HepG2 (cell line): Measurements from ENCODE around the gene WDR11. TPM values are rescaled to one million over a fixed set of nuclear protein-coding genes. Genes with fewer than 3 reads are reported as not detected.

Source experiments
- ATAC-seq: fragments of 200-7000 bp; cut with Tn5 transposase; 3 replicates; pipeline ENCODE4 v1.9.1; 2020; ENCODE audit warnings: mild to moderate bottlenecking, moderate library complexity
- BruUV-seq: library from RNA; stranded (reverse); fragments of 400-500 nt; replicated peaks from 2 replicates; lab custom pipeline; 2021; lab: Mats Ljungman, UMichigan
- CTCF ChIA-PET: fragments of 300-600 bp; formaldehyde crosslinking; extraction: SDS; loops from one replicate; lab custom pipeline; 2021; ENCODE audit warnings: low total read pairs, inconsistent platforms, low intra/inter-chr PET ratio; lab: Yijun Ruan, JAX
- POLR2A ChIA-PET: fragments of 350-600 bp; sonication (Branson Sonifier 250); formaldehyde crosslinking; loops from one replicate; lab custom pipeline; 2020; ENCODE audit warnings: antibody characterized with exemption, inconsistent platforms; lab: Yijun Ruan, JAX
- DNase-seq: peaks from one replicate; pipeline ENCODE4 v3.0.0-alpha.2; 2015; ENCODE audit warnings: low spot score
- FAIRE-seq: peaks from 3 replicates; lab custom pipeline; 2011; peaks lifted over from hg19 to GRCh38; lab: Jason Lieb, UNC
- H2AFZ ChIP-seq: one replicate; pipeline ENCODE4 v1.6.1; 2011; ENCODE audit warnings: low read length, inconsistent platforms
- H3K27ac ChIP-seq: fragments of 300-600 bp; 3 replicates; pipeline ENCODE4 v1.8.0; 2011; ENCODE audit warnings: mixed run types, mild to moderate bottlenecking, mixed read lengths, low read length, inconsistent platforms; ENCODE audit not compliant: insufficient read depth; ENCODE audit errors: extremely low read length
- H3K27me3 ChIP-seq, 2 experiments: fragments of 200-600 bp in 1 of 2; 2 replicates in 1 of 2; 3 replicates in 1 of 2; pipeline versions ENCODE4 v1.6.0 to v1.8.0; 2011; ENCODE audit warnings: low read length in 2 of 2, mild to moderate bottlenecking in 2 of 2, moderate library complexity in 2 of 2, inconsistent platforms in 1 of 2; ENCODE audit not compliant: insufficient read depth in 2 of 2, control insufficient read depth in 1 of 2
- H3K36me3 ChIP-seq, 2 experiments: fragments of 200-600 bp in 1 of 2; replicated peaks in 1 of 2; 2 replicates in 1 of 2; 3 replicates in 1 of 2; pipeline versions ENCODE4 v1.5.1 to v1.8.0; 2011; ENCODE audit warnings: low read length in 2 of 2, inconsistent platforms in 1 of 2; ENCODE audit not compliant: insufficient read depth in 2 of 2, control insufficient read depth in 1 of 2
- H3K4me1 ChIP-seq: 2 replicates; pipeline ENCODE4 v1.5.1; 2012; ENCODE audit warnings: low read length, inconsistent platforms; ENCODE audit not compliant: insufficient read depth
- H3K4me2 ChIP-seq: 2 replicates; pipeline ENCODE4 v1.6.0; 2011; ENCODE audit warnings: low read depth, low read length, inconsistent platforms
- H3K4me3 ChIP-seq, 3 experiments: fragments of 200-600 bp in 1 of 3; sonication (generic), shearing (Covaris generic) in 1 of 3; replicated peaks in 1 of 3; 2 replicates each; pipeline ENCODE4 v1.5.1; 2011 to 2016; ENCODE audit warnings: low read length in 3 of 3, inconsistent platforms in 2 of 3, low read depth in 2 of 3, mild to moderate bottlenecking in 2 of 3, control low read depth in 1 of 3, mixed read lengths in 1 of 3; ENCODE audit not compliant: insufficient read depth in 1 of 3
- H3K79me2 ChIP-seq: one replicate; pipeline ENCODE4 v1.6.1; 2011; ENCODE audit warnings: low read length, inconsistent platforms; ENCODE audit not compliant: insufficient read depth
- H3K9ac ChIP-seq: 2 replicates; pipeline ENCODE4 v1.6.0; 2011; ENCODE audit warnings: mild to moderate bottlenecking, low read depth, low read length, inconsistent platforms; ENCODE audit not compliant: insufficient read depth
- H3K9me3 ChIP-seq: 2 replicates; pipeline ENCODE4 v1.5.1; 2012; ENCODE audit warnings: mild to moderate bottlenecking, low read length
- H4K20me1 ChIP-seq: 2 replicates; pipeline ENCODE4 v1.6.0; 2011; ENCODE audit warnings: inconsistent platforms, mild to moderate bottlenecking, low read length, moderate library complexity; ENCODE audit not compliant: insufficient read depth
- AHDC1 ChIP-seq: sonication (generic); formaldehyde crosslinking; IDR thresholded peaks from 2 replicates; pipeline ENCODE4 v1.5.1; 2020; ENCODE audit warnings: mild to moderate bottlenecking, missing genetic modification reagents, borderline replicate concordance
- BORCS8-MEF2B ChIP-seq: sonication (generic); formaldehyde crosslinking; IDR thresholded peaks from 2 replicates; pipeline ENCODE4 v1.8.0; 2022; ENCODE audit warnings: mild to moderate bottlenecking, missing genetic modification reagents
- DNMT1 ChIP-seq: sonication (generic); formaldehyde crosslinking; IDR thresholded peaks from 2 replicates; pipeline ENCODE4 v1.5.1; 2020; ENCODE audit warnings: mild to moderate bottlenecking, missing genetic modification reagents
- DPF2 ChIP-seq: sonication (generic); formaldehyde crosslinking; IDR thresholded peaks from 2 replicates; pipeline ENCODE4 v1.4.0; 2020; ENCODE audit warnings: mild to moderate bottlenecking, low read depth, missing genetic modification reagents, borderline replicate concordance
- HMG20B ChIP-seq: conservative IDR thresholded peaks from 2 replicates; pipeline ENCODE4 v1.6.1; 2016; ENCODE audit warnings: missing genetic modification reagents, missing compliant biosample characterization
- NKX3-1 ChIP-seq: sonication (generic); formaldehyde crosslinking; IDR thresholded peaks from 2 replicates; pipeline ENCODE4 v1.5.0; 2020; ENCODE audit warnings: missing genetic modification reagents
- PCBP2 ChIP-seq: fragments of 200-400 bp; formaldehyde crosslinking; optimal IDR thresholded peaks from 2 replicates; pipeline ENCODE3; 2018; ENCODE audit warnings: low read length, low read depth; ENCODE audit not compliant: poor library complexity, severe bottlenecking
- PHF8 ChIP-seq: sonication (generic); formaldehyde crosslinking; IDR thresholded peaks from 2 replicates; pipeline ENCODE4 v1.5.0; 2020; ENCODE audit warnings: missing genetic modification reagents
- SAP130 ChIP-seq: IDR thresholded peaks from 2 replicates; pipeline ENCODE4 v1.6.1; 2016; ENCODE audit warnings: low read depth
- SP2 ChIP-seq: sonication (generic); formaldehyde crosslinking; IDR thresholded peaks from 2 replicates; pipeline ENCODE4 v1.5.1; 2020; ENCODE audit warnings: mild to moderate bottlenecking, missing genetic modification reagents
- ZFAT ChIP-seq: sonication (generic); formaldehyde crosslinking; conservative IDR thresholded peaks from 2 replicates; pipeline ENCODE4 v1.8.1; 2023; ENCODE audit warnings: missing genetic modification reagents, inconsistent platforms
- ZIK1 ChIP-seq: sonication (generic); formaldehyde crosslinking; IDR thresholded peaks from 2 replicates; pipeline ENCODE4 v1.5.0; 2020; ENCODE audit warnings: mild to moderate bottlenecking, low read depth, missing genetic modification reagents, borderline replicate concordance
- ZNF143 ChIP-seq: sonication (generic); formaldehyde crosslinking; IDR thresholded peaks from 2 replicates; pipeline ENCODE4 v1.4.0; 2020; ENCODE audit warnings: missing genetic modification reagents
- ZNF510 ChIP-seq: sonication (generic); formaldehyde crosslinking; IDR thresholded peaks from 2 replicates; pipeline ENCODE4 v1.4.0; 2020; ENCODE audit warnings: low read depth, mild to moderate bottlenecking, missing genetic modification reagents
- ZNF564 ChIP-seq: sonication (generic); formaldehyde crosslinking; IDR thresholded peaks from 2 replicates; pipeline ENCODE4 v1.8.1; 2023; ENCODE audit warnings: mild to moderate bottlenecking, missing genetic modification reagents
- ZNF747 ChIP-seq: sonication (generic); formaldehyde crosslinking; IDR thresholded peaks from 2 replicates; pipeline ENCODE4 v1.8.1; 2023; ENCODE audit warnings: missing genetic modification reagents, mild to moderate bottlenecking, borderline replicate concordance
- ZNF891 ChIP-seq: sonication (generic); formaldehyde crosslinking; IDR thresholded peaks from 2 replicates; pipeline ENCODE4 v1.5.0; 2020; ENCODE audit warnings: mild to moderate bottlenecking, missing genetic modification reagents
- WGBS: methylation state at CpG from one replicate; pipeline ENCODE4 v1.1.6; 2017; ENCODE audit warnings: low lambda C conversion rate; 5-methylcytosine and 5-hydroxymethylcytosine counted together
- in situ Hi-C: cut with HindIII; loops from 2 replicates; pipeline ENCODE4 v1.10.0; 2017; ENCODE audit warnings: low pct_unique_long_range_greater_than_20kb; ENCODE audit not compliant: extremely low pct_ligation_motif_present
- intact Hi-C: fragments of 100-400 bp; cut with micrococcal nuclease; formaldehyde crosslinking; loops from one replicate; pipeline ENCODE4 v1.10.0; 2022; ENCODE audit not compliant: unreplicated experiment
- polyA plus RNA-seq, 8 experiments: library from polyadenylated mRNA; depleted of rRNA in 3 of 8; stranded (reverse) in 7 of 8; unstranded in 1 of 8; fragments of >200 nt; fragmentation: Illumina TruSeq in 4 of 8; extraction: Trizol in 4 of 8; gene quantifications; 2 replicates each; pipeline versions ENCODE4 v1.2.1 to v1.2.3, GENCODE V29; 2011 to 2016; ENCODE audit warnings: low read depth in 4 of 8, missing spikeins in 1 of 8, mixed read lengths in 1 of 8; ENCODE audit not compliant: insufficient read depth in 1 of 8
- total RNA-seq, 5 experiments: library from RNA; depleted of rRNA; stranded (reverse); fragments of >200 nt; fragmentation: Illumina TruSeq; extraction: Trizol; gene quantifications; 2 replicates each; pipeline ENCODE4 v1.2.3, GENCODE V29; 2016; ENCODE audit warnings: low read depth in 1 of 5

Gene WDR11
- total and polyA plus RNA-seq, 2 of the 13 experiments (the other 11 are each of a cell fraction or from before 2014, with no cell fraction given): 38.0 to 45.2 TPM

- TF ChIP-seq DNMT1 (CRISPR knock-in tag) (no peak), PCBP2 (no peak), BORCS8-MEF2B (CRISPR knock-in tag) (no peak), ZNF891 (CRISPR knock-in tag) (no peak), DPF2 (no peak), ZNF510 (CRISPR knock-in tag) (no peak), SP2 (CRISPR knock-in tag) (no peak), ZFAT (no peak), ZNF143 (CRISPR knock-in tag) (no peak), NKX3-1 (no peak), PHF8 (no peak)
Observed at GRCh38 chr10:120835603-120836002, 15.6 kb upstream of the WDR11 start (continued).

GRCh38 chr10:120838941-120839340 is 12.2 kb upstream of the WDR11 start:
- Histone ChIP-seq H3K4me3 (no peak overlapping the region), H2AFZ (no peak overlapping the region), H3K27ac (no peak overlapping the region), H3K79me2 (no peaks in the 10 kb centered on the region), H3K9ac (no peak overlapping the region), H4K20me1 (no peaks in the 10 kb centered on the region), H3K9me3 (no peaks in the 10 kb centered on the region), H3K4me1 (peaks cover 23% of the 10 kb centered on the region), H3K36me3 (no peaks in the 10 kb centered on the region)
- no peak for DNase-seq
- no peak for FAIRE-seq
- BruUV-seq: no TSS peak
- POLR2A ChIA-PET: no interaction called here
- in situ Hi-C loops: no loop called here
- intact Hi-C loops: no loop called here
- 84% methylated on average over 3 of the region's 3 CpGs for WGBS
- TF ChIP-seq ZNF747 (CRISPR knock-in tag): no peak
- no peak for TF ChIP-seq SAP130 (CRISPR knock-in tag)
- no peak for TF ChIP-seq ZIK1 (CRISPR knock-in tag)
- TF ChIP-seq ZNF564 (CRISPR knock-in tag): no peak
- no peak for TF ChIP-seq HMG20B (CRISPR knock-in tag)
- no peak for TF ChIP-seq AHDC1 (CRISPR knock-in tag)
- TF ChIP-seq, all 625 proteins: peak for 0
- CTCF ChIA-PET: no interaction called here
- no peaks in the 10 kb centered on the region for H3K27me3 ChIP-seq
- no peak for ATAC-seq
- no peak overlapping the region for H3K4me2 ChIP-seq
